ENCODE measurements around the gene NCS1.

NCS1 gene

GRCh38 chr9:130215341-130216119, 43.3 kb downstream of the NCS1 start:
- H3K36me3 ChIP-seq (ENCODE audit: control insufficient read depth in 2 of 2, insufficient read depth in 1 of 2, low read length in 2 of 2): peaks cover 0 to 7% of the 10 kb centered on the region in 2 experiments; a peak in 1 of 3 replicates
- TF ChIP-seq EGR2 (tag by site-specific recombination; IDR thresholded peaks at IDR 0.05; ENCODE audit: low read depth): peak; percentile 85
- TF ChIP-seq ZNF266 (tag by site-specific recombination; IDR thresholded peaks at IDR 0.05; ENCODE audit: low read depth): no peak
- TF ChIP-seq ZFHX2 (tag by site-specific recombination; conservative IDR thresholded peaks at IDR 0.05): peak; percentile 70
- no peaks in the 10 kb centered on the region for H3K9me3 ChIP-seq (ENCODE audit: control insufficient read depth, insufficient read depth, low read depth, low read length)
- no peak overlapping the region for H3K4me3 ChIP-seq (ENCODE audit: low read depth, low read length)
- H3K27ac ChIP-seq (ENCODE audit: extremely low read depth, low read depth, low read length): no peak overlapping the region
- CTCF ChIA-PET: interaction anchor here (0.8 kb wide), 1 partner anchor 98 kb away, joined by 3 read pairs; no protein-coding TSS in a partner anchor
- POLR2A ChIA-PET: no interaction called here
- no peaks in the 10 kb centered on the region for H3K4me1 ChIP-seq (ENCODE audit: control insufficient read depth, insufficient read depth, low read length)

DNA sequence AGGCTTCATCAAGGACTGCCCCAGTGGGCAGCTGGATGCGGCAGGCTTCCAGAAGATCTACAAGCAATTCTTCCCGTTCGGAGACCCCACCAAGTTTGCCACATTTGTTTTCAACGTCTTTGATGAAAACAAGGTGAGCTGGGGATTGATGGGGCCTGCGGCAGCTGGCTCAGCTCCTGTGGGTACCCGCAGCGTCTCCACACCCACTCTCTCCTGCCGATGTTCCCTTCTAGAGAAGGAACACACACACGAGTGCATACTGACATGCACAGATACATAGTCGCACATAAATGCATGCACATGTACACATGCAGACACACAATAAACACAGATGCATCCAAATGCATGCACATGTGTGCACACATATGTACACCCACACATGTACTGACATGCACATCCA, 45.6 kb downstream of the NCS1 start:
- CTCF ChIA-PET: interaction anchor here (0.9 to 1.8 kb wide), 5 partner anchors 20 to 128 kb away, joined by 3 to 5 read pairs (median 4); no protein-coding TSS in a partner anchor
- TF ChIP-seq TSHZ1 (tag by site-specific recombination; IDR thresholded peaks at IDR 0.05; ENCODE audit: borderline replicate concordance) (no peak), ZNF704 (tag by site-specific recombination; IDR thresholded peaks at IDR 0.05) (no peak), KLF10 (tag by site-specific recombination; IDR thresholded peaks at IDR 0.05) (no peak), ZNF555 (tag by site-specific recombination; conservative IDR thresholded peaks at IDR 0.05) (no peak), ZNF785 (tag by site-specific recombination; IDR thresholded peaks at IDR 0.05) (no peak), SP3 (tag by site-specific recombination; IDR thresholded peaks at IDR 0.05) (no peak), ZFP41 (tag by site-specific recombination; IDR thresholded peaks at IDR 0.05; ENCODE audit: borderline replicate concordance) (no peak), RBAK (tag by site-specific recombination; IDR thresholded peaks at IDR 0.05) (no peak), ZNF423 (tag by site-specific recombination; IDR thresholded peaks at IDR 0.05) (no peak), GLI4 (tag by site-specific recombination; IDR thresholded peaks at IDR 0.05) (no peak), SETDB1 (IDR thresholded peaks at IDR 0.05; ENCODE audit: insufficient read length, low read length) (no peak), CTCF (tag by site-specific recombination; IDR thresholded peaks at IDR 0.05) (no peak), ZNF354C (tag by site-specific recombination; IDR thresholded peaks at IDR 0.05; ENCODE audit: borderline replicate concordance, low read depth) (no peak), SP7 (tag by site-specific recombination; IDR thresholded peaks at IDR 0.05) (no peak), HOXD13 (CRISPR knock-in tag; IDR thresholded peaks at IDR 0.05; ENCODE audit: borderline replicate concordance) (no peak), SCRT2 (tag by site-specific recombination; IDR thresholded peaks at IDR 0.05) (no peak)
- TF ChIP-seq, protein P1, sequence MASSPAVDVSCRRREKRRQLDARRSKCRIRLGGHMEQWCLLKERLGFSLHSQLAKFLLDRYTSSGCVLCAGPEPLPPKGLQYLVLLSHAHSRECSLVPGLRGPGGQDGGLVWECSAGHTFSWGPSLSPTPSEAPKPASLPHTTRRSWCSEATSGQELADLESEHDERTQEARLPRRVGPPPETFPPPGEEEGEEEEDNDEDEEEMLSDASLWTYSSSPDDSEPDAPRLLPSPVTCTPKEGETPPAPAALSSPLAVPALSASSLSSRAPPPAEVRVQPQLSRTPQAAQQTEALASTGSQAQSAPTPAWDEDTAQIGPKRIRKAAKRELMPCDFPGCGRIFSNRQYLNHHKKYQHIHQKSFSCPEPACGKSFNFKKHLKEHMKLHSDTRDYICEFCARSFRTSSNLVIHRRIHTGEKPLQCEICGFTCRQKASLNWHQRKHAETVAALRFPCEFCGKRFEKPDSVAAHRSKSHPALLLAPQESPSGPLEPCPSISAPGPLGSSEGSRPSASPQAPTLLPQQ (tag by site-specific recombination; IDR thresholded peaks at IDR 0.05): no peak
- TF ChIP-seq, protein P2, sequence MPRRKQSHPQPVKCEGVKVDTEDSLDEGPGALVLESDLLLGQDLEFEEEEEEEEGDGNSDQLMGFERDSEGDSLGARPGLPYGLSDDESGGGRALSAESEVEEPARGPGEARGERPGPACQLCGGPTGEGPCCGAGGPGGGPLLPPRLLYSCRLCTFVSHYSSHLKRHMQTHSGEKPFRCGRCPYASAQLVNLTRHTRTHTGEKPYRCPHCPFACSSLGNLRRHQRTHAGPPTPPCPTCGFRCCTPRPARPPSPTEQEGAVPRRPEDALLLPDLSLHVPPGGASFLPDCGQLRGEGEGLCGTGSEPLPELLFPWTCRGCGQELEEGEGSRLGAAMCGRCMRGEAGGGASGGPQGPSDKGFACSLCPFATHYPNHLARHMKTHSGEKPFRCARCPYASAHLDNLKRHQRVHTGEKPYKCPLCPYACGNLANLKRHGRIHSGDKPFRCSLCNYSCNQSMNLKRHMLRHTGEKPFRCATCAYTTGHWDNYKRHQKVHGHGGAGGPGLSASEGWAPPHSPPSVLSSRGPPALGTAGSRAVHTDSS (tag by site-specific recombination; IDR thresholded peaks at IDR 0.05): no peak
- TF ChIP-seq, protein P3, sequence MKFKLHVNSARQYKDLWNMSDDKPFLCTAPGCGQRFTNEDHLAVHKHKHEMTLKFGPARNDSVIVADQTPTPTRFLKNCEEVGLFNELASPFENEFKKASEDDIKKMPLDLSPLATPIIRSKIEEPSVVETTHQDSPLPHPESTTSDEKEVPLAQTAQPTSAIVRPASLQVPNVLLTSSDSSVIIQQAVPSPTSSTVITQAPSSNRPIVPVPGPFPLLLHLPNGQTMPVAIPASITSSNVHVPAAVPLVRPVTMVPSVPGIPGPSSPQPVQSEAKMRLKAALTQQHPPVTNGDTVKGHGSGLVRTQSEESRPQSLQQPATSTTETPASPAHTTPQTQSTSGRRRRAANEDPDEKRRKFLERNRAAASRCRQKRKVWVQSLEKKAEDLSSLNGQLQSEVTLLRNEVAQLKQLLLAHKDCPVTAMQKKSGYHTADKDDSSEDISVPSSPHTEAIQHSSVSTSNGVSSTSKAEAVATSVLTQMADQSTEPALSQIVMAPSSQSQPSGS (tag by site-specific recombination; IDR thresholded peaks at IDR 0.05; ENCODE audit: low read depth): no peak
- no peak overlapping the region for H3K27ac ChIP-seq (ENCODE audit: extremely low read depth, low read depth, low read length)
- H3K4me1 ChIP-seq (ENCODE audit: control insufficient read depth, insufficient read depth, low read length): no peaks in the 10 kb centered on the region
- POLR2A ChIA-PET: no interaction called here
- peaks cover 0 to 7% of the 10 kb centered on the region in 2 experiments; a peak in 1 of 3 replicates for H3K36me3 ChIP-seq (ENCODE audit: control insufficient read depth in 2 of 2, insufficient read depth in 1 of 2, low read length in 2 of 2)
- no peak overlapping the region for H3K4me3 ChIP-seq (ENCODE audit: low read depth, low read length)
- H3K9me3 ChIP-seq (ENCODE audit: control insufficient read depth, insufficient read depth, low read depth, low read length): no peaks in the 10 kb centered on the region
